C1 segment of cervical spinal cord (tissue), 14 donors: Measurements from ENCODE around the gene ENAH.
"Not testable (repeated sequence)": the region's sequence is repeated elsewhere in the genome, so short reads cannot be mapped to it uniquely, and the experiment has no call there.

Experiments
- DNase-seq, 14 donors: peaks; one replicate each; lab custom pipeline; 2025; lab: John Stamatoyannopoulos, UW

The ENAH gene

GRCh38 chr1:225529726-225530125 is 123.2 kb downstream of the ENAH start:
- no peak for DNase-seq

GRCh38 chr1:225527575-225527974 is 125.3 kb downstream of the ENAH start:
- DNase-seq: no peak

GRCh38 chr1:225526878-225527277 is 126.0 kb downstream of the ENAH start:
- DNase-seq: no peak

GRCh38 chr1:225525377-225525776 is 127.5 kb downstream of the ENAH start:
- DNase-seq: no peak

GRCh38 chr1:225524570-225524969 is 128.4 kb downstream of the ENAH start:
- no peak for DNase-seq

- DNase-seq: no peak
Observed at GRCh38 chr1:225523263-225523950, 129.5 kb downstream of the ENAH start.

GRCh38 chr1:225522588-225523262 is 130.2 kb downstream of the ENAH start:
- no peak for DNase-seq

- DNase-seq: no peak
Observed at GRCh38 chr1:225520587-225521227, 132.2 kb downstream of the ENAH start.

- DNase-seq: peak in 3 of 14 donors; percentile 9 to 20 (median 15)
Observed at GRCh38 chr1:225519166-225519863, 133.6 kb downstream of the ENAH start.

GRCh38 chr1:225517697-225518096 is 135.2 kb downstream of the ENAH start:
- DNase-seq: peak in 3 of 14 donors; percentile 32 to 56 (median 49)

GRCh38 chr1:225517221-225517620 is 135.7 kb downstream of the ENAH start:
- DNase-seq: peak in 4 of 14 donors; percentile 32 to 56 (median 50)

GRCh38 chr1:225514671-225515081 is 138.2 kb downstream of the ENAH start:
- DNase-seq: no peak

- not testable (repeated sequence) for DNase-seq
Observed at GRCh38 chr1:225513576-225513975, 139.3 kb downstream of the ENAH start.

GRCh38 chr1:225511828-225512381 is 141.0 kb downstream of the ENAH start:
- no peak for DNase-seq

GRCh38 chr1:225510740-225511139 is 142.2 kb downstream of the ENAH start:
- not testable (repeated sequence) for DNase-seq

- DNase-seq: no peak
Observed at GRCh38 chr1:225509770-225510169, 143.2 kb downstream of the ENAH start.

- no peak for DNase-seq
Observed at GRCh38 chr1:225509376-225509707, 143.6 kb downstream of the ENAH start.

GRCh38 chr1:225508538-225509375 is 144.2 kb downstream of the ENAH start:
- DNase-seq: peak in 4 of 14 donors; percentile 17 to 54 (median 38)

GRCh38 chr1:225506727-225507126 is 146.2 kb downstream of the ENAH start:
- no peak for DNase-seq

- DNase-seq: no peak
Observed at GRCh38 chr1:225504776-225505175, 148.1 kb downstream of the ENAH start.

- no peak for DNase-seq
Observed at GRCh38 chr1:225500624-225501192, 152.2 kb downstream of the ENAH start.
